GM23338 (cell line): ENCODE measurements around the gene MAP2K3. TPM values are rescaled to one million over a fixed set of nuclear protein-coding genes. Genes with fewer than 3 reads are reported as not detected.

Experiments used
- ATAC-seq: fragments of 200-7000 bp; cut with Tn5 transposase; 3 replicates; pipeline ENCODE4 v1.9.1; 2020
- DNase-seq: peaks from one replicate; pipeline ENCODE4 v3.0.0-alpha.2; 2015; ENCODE audit warnings: low spot score
- H2AFZ ChIP-seq: fragments of 200-600 bp; sonication (generic); 2 replicates; pipeline ENCODE4 v1.8.0; 2016; ENCODE audit warnings: antibody characterized with exemption, mild to moderate bottlenecking, moderate library complexity
- H3F3A ChIP-seq: fragments of 200-600 bp; sonication (generic); replicated peaks from 2 replicates; pipeline ENCODE4 v1.8.0; 2017; ENCODE audit warnings: antibody characterized with exemption, mixed run types, low read depth
- H3K27ac ChIP-seq: fragments of 200-600 bp; sonication (generic); 2 replicates; pipeline ENCODE4 v1.6.1; 2016; ENCODE audit warnings: low read depth
- H3K27me3 ChIP-seq: fragments of 200-600 bp; sonication (generic); 2 replicates; pipeline ENCODE4 v1.8.0; 2016; ENCODE audit warnings: mild to moderate bottlenecking, mixed run types, moderate library complexity; ENCODE audit not compliant: insufficient read depth
- H3K36me3 ChIP-seq: fragments of 200-600 bp; sonication (generic); 2 replicates; pipeline ENCODE4 v1.8.0; 2016; ENCODE audit warnings: mild to moderate bottlenecking; ENCODE audit not compliant: insufficient read depth
- H3K4me1 ChIP-seq: fragments of 200-600 bp; sonication (generic); 2 replicates; pipeline ENCODE4 v1.8.0; 2016; ENCODE audit warnings: mild to moderate bottlenecking, moderate library complexity; ENCODE audit not compliant: insufficient read depth
- H3K4me2 ChIP-seq: fragments of 200-600 bp; sonication (generic); 2 replicates; pipeline ENCODE4 v1.7.1; 2017; ENCODE audit warnings: mixed run types
- H3K4me3 ChIP-seq: fragments of 200-600 bp; sonication (generic); 2 replicates; pipeline ENCODE4 v1.6.1; 2016; ENCODE audit warnings: mixed run types
- H3K79me2 ChIP-seq: fragments of 200-600 bp; sonication (generic); replicated peaks from 2 replicates; pipeline ENCODE4 v1.8.0; 2017; ENCODE audit warnings: mild to moderate bottlenecking; ENCODE audit not compliant: insufficient read depth
- H3K9me2 ChIP-seq: fragments of 200-600 bp; sonication (generic); 2 replicates; pipeline ENCODE4 v1.8.0; 2017; ENCODE audit not compliant: insufficient read depth
- H4K20me1 ChIP-seq: fragments of 200-600 bp; sonication (generic); replicated peaks from 2 replicates; pipeline ENCODE4 v1.8.0; 2017; ENCODE audit warnings: mild to moderate bottlenecking; ENCODE audit not compliant: insufficient read depth
- H3K27ac Mint-ChIP-seq: 2 replicates; pipeline ENCODE4 v1.8.0; 2020; ENCODE audit warnings: inconsistent platforms, mild to moderate bottlenecking, moderate library complexity, mixed read lengths
- H3K27me3 Mint-ChIP-seq: 3 replicates; pipeline ENCODE4 v1.8.0; 2022; ENCODE audit warnings: low read depth, mild to moderate bottlenecking, moderate library complexity, mixed read lengths, inconsistent platforms; ENCODE audit not compliant: insufficient read depth, poor library complexity
- H3K36me3 Mint-ChIP-seq: 3 replicates; pipeline ENCODE4 v1.8.0; 2021; ENCODE audit warnings: low read depth, mild to moderate bottlenecking, inconsistent platforms, moderate library complexity, mixed read lengths
- H3K4me1 Mint-ChIP-seq: 3 replicates; pipeline ENCODE4 v1.8.0; 2020; ENCODE audit warnings: mild to moderate bottlenecking, inconsistent platforms, mixed read lengths
- H3K4me3 Mint-ChIP-seq: 3 replicates; pipeline ENCODE4 v1.8.0; 2021; ENCODE audit warnings: moderate library complexity, mild to moderate bottlenecking, inconsistent platforms, mixed read lengths
- H3K9me3 Mint-ChIP-seq: 3 replicates; pipeline ENCODE4 v1.8.0; 2020; ENCODE audit warnings: moderate library complexity, mild to moderate bottlenecking, inconsistent platforms, mixed read lengths
- CREB1 ChIP-seq: fragments of 250-450 bp; sonication (Bioruptor Pico); IDR thresholded peaks from 2 replicates; pipeline ENCODE4 v1.5.0; 2020; ENCODE audit warnings: low read depth, mild to moderate bottlenecking, moderate library complexity
- CTCF ChIP-seq, 2 experiments: fragments of 200-600 bp in 1 of 2; sonication (generic) in 1 of 2; conservative IDR thresholded peaks; 2 replicates each; pipeline versions ENCODE4 v1.5.1 to v1.6.1; 2016 to 2017; ENCODE audit warnings: antibody characterized with exemption in 2 of 2, low read depth in 2 of 2, mild to moderate bottlenecking in 2 of 2, moderate library complexity in 1 of 2
- ETS1 ChIP-seq: IDR thresholded peaks from 2 replicates; pipeline ENCODE4 v1.6.1; 2016; ENCODE audit warnings: antibody characterized with exemption
- EZH2 ChIP-seq: fragments of 200-600 bp; sonication (generic); IDR thresholded peaks from one replicate; pipeline ENCODE4 v1.8.0; 2017; ENCODE audit warnings: antibody characterized with exemption, mild to moderate bottlenecking, low read depth; ENCODE audit not compliant: unreplicated experiment
- EZH2phosphoT487 ChIP-seq: fragments of 200-600 bp; sonication (generic); IDR thresholded peaks from one replicate; pipeline ENCODE4 v1.8.1; 2018; ENCODE audit warnings: antibody characterized with exemption; ENCODE audit not compliant: unreplicated experiment
- JUNB ChIP-seq: IDR thresholded peaks from one replicate; pipeline ENCODE4 v1.6.1; 2016; ENCODE audit warnings: antibody characterized with exemption; ENCODE audit not compliant: unreplicated experiment
- NANOG ChIP-seq: IDR thresholded peaks from 2 replicates; pipeline ENCODE4 v1.6.1; 2016; ENCODE audit warnings: antibody characterized with exemption, borderline replicate concordance
- POLR2AphosphoS5 ChIP-seq: IDR thresholded peaks from 2 replicates; pipeline ENCODE4 v1.6.1; 2016; ENCODE audit warnings: antibody characterized with exemption, low read depth
- STAT1 ChIP-seq: IDR thresholded peaks from one replicate; pipeline ENCODE4 v1.6.1; 2016; ENCODE audit warnings: antibody characterized with exemption; ENCODE audit not compliant: unreplicated experiment
- ZNF114 ChIP-seq: fragments of 250-450 bp; sonication (Bioruptor Pico); IDR thresholded peaks from 2 replicates; pipeline ENCODE4 v1.5.0; 2020; ENCODE audit warnings: mild to moderate bottlenecking, moderate library complexity
- ZNF331 ChIP-seq: fragments of 250-450 bp; sonication (Bioruptor Pico); IDR thresholded peaks from 2 replicates; pipeline ENCODE4 v1.5.0; 2020; ENCODE audit warnings: low read depth, mild to moderate bottlenecking, moderate library complexity
- polyA plus RNA-seq: library from polyadenylated mRNA; unstranded; fragments of >200 nt; fragmentation: Nextera tagmentation; extraction: Ambion mirVana; gene quantifications from 2 replicates; pipeline ENCODE4 v1.2.1, GENCODE V29; 2016
- total RNA-seq: library from RNA; depleted of rRNA; stranded (reverse); fragments of >200 nt; shearing (Covaris generic); gene quantifications from 2 replicates; pipeline ENCODE4 v1.2.3, GENCODE V29; 2014
- TF ChIP-seq, protein P1 (sequence below): IDR thresholded peaks from one replicate; pipeline ENCODE4 v1.6.1; 2018; ENCODE audit warnings: antibody characterized with exemption; ENCODE audit not compliant: unreplicated experiment
- TF ChIP-seq, protein P2 (sequence below): fragments of 250-450 bp; sonication (Bioruptor Pico); IDR thresholded peaks from 2 replicates; pipeline ENCODE4 v1.5.0; 2020; ENCODE audit warnings: mild to moderate bottlenecking, moderate library complexity

Gene MAP2K3
- total and polyA plus RNA-seq, 2 experiments from 2014 or later: 28.5 to 31.7 TPM

DNA sequence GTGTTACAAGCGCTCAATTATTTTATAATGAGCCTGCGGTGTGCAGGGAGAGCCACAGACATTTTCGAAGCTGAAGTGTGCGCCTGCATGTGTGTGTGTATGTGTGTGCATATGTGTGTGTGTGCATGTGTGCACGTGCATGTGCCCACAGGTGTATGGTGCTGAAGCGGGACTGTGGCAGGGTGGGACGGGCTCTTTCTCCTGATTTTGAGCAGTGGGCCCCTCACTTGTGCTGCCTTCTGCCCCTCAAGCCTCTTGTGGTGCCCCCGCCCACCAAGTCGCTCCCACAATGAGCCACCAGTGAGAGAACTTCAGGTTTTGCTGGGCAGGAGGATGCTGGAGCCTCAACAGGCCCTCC is 75.0 kb downstream of the MAP2K3 start:
- H2AFZ ChIP-seq: peak overlapping the region; percentile 52; the same call in 1 of the 2 replicates
- no peak overlapping the region for H3K4me3 ChIP-seq
- no peaks in the 10 kb centered on the region for H3K36me3 ChIP-seq
- Mint-ChIP-seq H3K4me1 (peaks cover 15% of the 10 kb centered on the region), H3K4me3 (no peak overlapping the region), H3K36me3 (no peaks in the 10 kb centered on the region; the same call in 2 of the 3 replicates), H3K27ac (no peak overlapping the region), H3K9me3 (peaks cover 4% of the 10 kb centered on the region; the same call in 1 of the 3 replicates), H3K27me3 (peaks cover 6% of the 10 kb centered on the region)
- H3K27ac ChIP-seq: no peak overlapping the region
- H3K4me1 ChIP-seq: no peaks in the 10 kb centered on the region; the same call in 1 of the 2 replicates
- no peak for DNase-seq
- TF ChIP-seq STAT1 (no peak), NANOG (no peak), ZNF331 (no peak), EZH2phosphoT487 (no peak), ETS1 (no peak), POLR2AphosphoS5 (no peak), JUNB (no peak), CREB1 (CRISPR knock-in tag) (no peak), ZNF114 (CRISPR knock-in tag) (no peak), EZH2 (no peak), CTCF (conservative IDR thresholded peaks at IDR 0.05; ENCODE audit: low read depth in 2 of 2) (no peak)
- TF ChIP-seq, protein P1, sequence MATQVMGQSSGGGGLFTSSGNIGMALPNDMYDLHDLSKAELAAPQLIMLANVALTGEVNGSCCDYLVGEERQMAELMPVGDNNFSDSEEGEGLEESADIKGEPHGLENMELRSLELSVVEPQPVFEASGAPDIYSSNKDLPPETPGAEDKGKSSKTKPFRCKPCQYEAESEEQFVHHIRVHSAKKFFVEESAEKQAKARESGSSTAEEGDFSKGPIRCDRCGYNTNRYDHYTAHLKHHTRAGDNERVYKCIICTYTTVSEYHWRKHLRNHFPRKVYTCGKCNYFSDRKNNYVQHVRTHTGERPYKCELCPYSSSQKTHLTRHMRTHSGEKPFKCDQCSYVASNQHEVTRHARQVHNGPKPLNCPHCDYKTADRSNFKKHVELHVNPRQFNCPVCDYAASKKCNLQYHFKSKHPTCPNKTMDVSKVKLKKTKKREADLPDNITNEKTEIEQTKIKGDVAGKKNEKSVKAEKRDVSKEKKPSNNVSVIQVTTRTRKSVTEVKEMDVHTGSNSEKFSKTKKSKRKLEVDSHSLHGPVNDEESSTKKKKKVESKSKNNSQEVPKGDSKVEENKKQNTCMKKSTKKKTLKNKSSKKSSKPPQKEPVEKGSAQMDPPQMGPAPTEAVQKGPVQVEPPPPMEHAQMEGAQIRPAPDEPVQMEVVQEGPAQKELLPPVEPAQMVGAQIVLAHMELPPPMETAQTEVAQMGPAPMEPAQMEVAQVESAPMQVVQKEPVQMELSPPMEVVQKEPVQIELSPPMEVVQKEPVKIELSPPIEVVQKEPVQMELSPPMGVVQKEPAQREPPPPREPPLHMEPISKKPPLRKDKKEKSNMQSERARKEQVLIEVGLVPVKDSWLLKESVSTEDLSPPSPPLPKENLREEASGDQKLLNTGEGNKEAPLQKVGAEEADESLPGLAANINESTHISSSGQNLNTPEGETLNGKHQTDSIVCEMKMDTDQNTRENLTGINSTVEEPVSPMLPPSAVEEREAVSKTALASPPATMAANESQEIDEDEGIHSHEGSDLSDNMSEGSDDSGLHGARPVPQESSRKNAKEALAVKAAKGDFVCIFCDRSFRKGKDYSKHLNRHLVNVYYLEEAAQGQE: no peak
- TF ChIP-seq, protein P2, sequence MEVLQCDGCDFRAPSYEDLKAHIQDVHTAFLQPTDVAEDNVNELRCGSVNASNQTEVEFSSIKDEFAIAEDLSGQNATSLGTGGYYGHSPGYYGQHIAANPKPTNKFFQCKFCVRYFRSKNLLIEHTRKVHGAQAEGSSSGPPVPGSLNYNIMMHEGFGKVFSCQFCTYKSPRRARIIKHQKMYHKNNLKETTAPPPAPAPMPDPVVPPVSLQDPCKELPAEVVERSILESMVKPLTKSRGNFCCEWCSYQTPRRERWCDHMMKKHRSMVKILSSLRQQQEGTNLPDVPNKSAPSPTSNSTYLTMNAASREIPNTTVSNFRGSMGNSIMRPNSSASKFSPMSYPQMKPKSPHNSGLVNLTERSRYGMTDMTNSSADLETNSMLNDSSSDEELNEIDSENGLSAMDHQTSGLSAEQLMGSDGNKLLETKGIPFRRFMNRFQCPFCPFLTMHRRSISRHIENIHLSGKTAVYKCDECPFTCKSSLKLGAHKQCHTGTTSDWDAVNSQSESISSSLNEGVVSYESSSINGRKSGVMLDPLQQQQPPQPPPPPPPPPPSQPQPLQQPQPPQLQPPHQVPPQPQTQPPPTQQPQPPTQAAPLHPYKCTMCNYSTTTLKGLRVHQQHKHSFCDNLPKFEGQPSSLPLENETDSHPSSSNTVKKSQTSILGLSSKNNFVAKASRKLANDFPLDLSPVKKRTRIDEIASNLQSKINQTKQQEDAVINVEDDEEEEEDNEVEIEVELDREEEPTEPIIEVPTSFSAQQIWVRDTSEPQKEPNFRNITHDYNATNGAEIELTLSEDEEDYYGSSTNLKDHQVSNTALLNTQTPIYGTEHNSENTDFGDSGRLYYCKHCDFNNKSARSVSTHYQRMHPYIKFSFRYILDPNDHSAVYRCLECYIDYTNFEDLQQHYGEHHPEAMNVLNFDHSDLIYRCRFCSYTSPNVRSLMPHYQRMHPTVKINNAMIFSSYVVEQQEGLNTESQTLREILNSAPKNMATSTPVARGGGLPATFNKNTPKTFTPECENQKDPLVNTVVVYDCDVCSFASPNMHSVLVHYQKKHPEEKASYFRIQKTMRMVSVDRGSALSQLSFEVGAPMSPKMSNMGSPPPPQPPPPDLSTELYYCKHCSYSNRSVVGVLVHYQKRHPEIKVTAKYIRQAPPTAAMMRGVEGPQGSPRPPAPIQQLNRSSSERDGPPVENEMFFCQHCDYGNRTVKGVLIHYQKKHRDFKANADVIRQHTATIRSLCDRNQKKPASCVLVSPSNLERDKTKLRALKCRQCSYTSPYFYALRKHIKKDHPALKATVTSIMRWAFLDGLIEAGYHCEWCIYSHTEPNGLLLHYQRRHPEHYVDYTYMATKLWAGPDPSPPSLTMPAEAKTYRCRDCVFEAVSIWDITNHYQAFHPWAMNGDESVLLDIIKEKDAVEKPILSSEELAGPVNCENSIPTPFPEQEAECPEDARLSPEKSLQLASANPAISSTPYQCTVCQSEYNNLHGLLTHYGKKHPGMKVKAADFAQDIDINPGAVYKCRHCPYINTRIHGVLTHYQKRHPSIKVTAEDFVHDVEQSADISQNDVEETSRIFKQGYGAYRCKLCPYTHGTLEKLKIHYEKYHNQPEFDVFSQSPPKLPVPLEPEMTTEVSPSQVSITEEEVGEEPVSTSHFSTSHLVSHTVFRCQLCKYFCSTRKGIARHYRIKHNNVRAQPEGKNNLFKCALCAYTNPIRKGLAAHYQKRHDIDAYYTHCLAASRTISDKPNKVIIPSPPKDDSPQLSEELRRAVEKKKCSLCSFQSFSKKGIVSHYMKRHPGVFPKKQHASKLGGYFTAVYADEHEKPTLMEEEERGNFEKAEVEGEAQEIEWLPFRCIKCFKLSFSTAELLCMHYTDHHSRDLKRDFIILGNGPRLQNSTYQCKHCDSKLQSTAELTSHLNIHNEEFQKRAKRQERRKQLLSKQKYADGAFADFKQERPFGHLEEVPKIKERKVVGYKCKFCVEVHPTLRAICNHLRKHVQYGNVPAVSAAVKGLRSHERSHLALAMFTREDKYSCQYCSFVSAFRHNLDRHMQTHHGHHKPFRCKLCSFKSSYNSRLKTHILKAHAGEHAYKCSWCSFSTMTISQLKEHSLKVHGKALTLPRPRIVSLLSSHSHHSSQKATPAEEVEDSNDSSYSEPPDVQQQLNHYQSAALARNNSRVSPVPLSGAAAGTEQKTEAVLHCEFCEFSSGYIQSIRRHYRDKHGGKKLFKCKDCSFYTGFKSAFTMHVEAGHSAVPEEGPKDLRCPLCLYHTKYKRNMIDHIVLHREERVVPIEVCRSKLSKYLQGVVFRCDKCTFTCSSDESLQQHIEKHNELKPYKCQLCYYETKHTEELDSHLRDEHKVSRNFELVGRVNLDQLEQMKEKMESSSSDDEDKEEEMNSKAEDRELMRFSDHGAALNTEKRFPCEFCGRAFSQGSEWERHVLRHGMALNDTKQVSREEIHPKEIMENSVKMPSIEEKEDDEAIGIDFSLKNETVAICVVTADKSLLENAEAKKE: no peak
- ATAC-seq: no peak
- H3K4me2 ChIP-seq: no peak overlapping the region
- H4K20me1 ChIP-seq: no peaks in the 10 kb centered on the region
- no peaks in the 10 kb centered on the region; the same call in 1 of the 2 replicates for H3K9me2 ChIP-seq
- H3K27me3 ChIP-seq: no peaks in the 10 kb centered on the region
- H3K79me2 ChIP-seq: no peaks in the 10 kb centered on the region
- no peaks in the 10 kb centered on the region for H3F3A ChIP-seq
